ENCODE measurements around the gene GSC2.

Gene GSC2

DNA sequence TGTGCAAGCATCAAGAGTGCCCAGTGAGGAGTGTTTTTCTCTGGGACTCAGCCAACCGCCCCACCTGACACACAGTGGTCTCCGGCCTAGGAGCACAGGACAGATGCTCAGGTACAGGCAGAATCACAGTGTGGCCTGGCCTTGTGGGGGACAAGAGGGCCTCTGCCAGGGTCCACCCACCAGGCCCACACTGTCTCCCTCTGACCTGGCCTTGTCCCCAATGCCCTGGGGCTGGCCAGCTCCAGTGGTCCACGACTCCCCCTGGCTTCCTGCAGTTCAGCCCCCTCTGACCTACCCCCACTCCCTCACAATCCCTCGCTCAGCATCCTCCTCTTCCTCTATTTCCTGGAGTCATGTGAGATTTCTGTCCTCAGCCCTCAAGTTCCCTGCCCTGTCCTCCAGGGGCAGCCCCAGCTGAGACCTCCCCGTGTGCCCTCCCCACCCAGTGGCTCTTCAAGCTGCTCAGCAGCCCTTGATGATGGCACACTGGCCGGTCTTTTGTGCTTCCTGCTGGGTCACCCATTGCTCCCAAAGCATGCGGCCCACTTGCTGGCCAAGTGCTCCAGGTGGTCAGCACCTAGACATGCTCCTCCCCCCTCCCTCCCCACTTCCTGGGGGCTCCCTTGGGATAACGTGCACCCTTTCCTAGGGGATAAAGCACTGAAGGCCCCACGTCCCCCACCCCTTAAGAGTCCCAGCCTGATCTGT lies 17.2 kb downstream of the GSC2 start:
- no peak for DNase-seq

DNA sequence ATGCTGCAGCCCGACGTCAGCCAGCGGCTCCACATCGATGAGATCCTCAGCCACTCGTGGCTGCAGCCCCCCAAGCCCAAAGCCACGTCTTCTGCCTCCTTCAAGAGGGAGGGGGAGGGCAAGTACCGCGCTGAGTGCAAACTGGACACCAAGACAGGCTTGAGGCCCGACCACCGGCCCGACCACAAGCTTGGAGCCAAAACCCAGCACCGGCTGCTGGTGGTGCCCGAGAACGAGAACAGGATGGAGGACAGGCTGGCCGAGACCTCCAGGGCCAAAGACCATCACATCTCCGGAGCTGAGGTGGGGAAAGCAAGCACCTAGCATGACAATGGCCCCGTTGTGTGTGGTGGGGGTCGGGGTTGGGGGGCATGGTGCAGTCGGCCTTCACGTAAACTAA lies 17.9 kb downstream of the GSC2 start:
- no peak for DNase-seq

DNA sequence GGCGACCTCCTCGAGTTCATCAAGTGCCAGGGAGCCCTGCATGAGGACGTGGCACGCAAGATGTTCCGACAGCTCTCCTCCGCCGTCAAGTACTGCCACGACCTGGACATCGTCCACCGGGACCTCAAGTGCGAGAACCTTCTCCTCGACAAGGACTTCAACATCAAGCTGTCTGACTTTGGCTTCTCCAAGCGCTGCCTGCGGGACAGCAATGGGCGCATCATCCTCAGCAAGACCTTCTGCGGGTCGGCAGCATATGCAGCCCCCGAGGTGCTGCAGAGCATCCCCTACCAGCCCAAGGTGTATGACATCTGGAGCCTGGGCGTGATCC lies 18.4 kb downstream of the GSC2 start:
- DNase-seq = no peak

DNA sequence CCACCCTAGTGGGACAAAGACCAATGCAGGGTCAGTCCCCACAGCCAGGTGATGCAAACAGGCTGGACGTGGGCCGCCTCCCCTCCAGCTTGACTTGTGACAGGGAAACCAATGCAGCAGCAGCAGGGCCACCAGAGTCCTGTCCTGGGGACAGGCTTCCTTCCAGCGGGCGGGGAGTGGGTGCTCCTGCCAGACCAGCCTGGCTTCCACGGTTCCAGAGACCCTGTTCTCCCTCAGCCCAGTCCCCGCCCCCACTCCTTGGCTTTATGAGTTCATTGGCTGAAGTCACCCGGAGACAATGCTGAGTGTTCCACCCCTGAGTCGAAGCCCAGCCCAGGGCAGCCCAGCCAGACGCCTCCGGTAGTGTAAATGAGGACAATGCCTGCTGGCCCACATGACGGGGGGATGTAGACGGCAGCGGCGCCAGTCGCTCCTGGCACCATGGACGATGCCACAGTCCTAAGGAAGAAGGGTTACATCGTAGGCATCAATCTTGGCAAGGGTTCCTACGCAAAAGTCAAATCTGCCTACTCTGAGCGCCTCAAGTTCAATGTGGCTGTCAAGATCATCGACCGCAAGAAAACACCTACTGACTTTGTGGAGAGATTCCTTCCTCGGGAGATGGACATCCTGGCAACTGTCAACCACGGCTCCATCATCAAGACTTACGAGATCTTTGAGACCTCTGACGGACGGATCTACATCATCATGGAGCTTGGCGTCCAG lies 19.0 kb downstream of the GSC2 start, which contains the start of gene TSSK2:
Gene TSSK2 (plus strand): TSS at position 350 of the 726 bp plus-strand sequence. CDS start 92 bp downstream, at position 442.
- no peak for DNase-seq

DNA sequence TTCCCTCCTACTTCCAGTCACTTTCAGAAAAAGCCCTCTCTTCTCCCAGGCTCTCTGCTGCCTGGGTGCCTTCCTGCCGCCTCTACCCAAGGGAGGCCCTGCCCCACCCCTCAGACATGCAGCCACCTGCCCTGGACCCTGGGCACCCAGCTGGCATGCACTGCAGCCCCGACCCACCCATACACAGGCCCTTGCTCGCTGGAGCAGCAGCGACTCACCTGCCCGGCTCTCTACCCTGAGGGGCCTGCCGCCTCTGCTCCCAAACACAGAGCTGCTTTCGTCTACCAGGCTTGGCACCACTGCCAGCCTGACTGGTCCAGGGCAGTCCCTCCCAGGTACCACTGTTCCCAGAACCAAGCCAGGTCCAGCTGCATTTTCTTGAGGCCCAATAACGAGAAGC lies 20.2 kb downstream of the GSC2 start:
- no peak for DNase-seq

DNA sequence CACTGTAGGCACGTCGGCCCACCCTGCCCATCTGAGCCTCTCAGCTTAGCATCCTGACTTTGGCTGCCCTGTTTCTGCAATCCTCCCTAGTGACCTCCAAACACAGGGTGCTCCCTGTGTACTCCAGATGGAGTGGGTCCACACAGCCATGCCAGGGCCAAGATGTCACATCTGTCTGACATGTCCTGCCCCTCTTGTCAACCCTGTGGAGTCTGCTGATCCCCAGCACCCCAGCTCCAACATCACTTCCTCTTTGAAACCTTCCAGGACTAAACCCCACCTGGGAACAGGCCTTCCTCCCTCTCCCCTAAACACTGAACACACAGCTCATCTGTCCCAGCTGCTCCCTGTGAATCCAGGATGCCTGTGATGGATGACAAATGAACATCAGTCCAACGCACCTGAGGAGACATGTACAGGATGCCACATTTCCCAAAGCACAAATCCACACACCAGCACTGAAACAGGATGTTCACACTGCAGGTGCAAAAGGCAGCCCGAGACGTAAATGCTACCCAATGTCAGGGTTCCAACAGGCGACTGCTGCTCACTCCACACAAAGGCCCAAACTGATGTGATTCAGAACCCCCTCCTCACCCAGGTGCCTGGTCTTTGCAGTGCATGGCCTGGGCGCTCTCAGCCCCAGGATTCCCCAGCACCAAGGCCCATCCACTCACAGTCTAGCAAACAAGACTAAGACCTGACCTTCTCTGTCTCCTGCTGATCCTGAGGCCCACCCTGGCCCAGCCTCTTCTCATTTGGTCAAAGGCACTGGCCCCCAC lies 21.0 kb downstream of the GSC2 start:
- no peak for DNase-seq

DNA sequence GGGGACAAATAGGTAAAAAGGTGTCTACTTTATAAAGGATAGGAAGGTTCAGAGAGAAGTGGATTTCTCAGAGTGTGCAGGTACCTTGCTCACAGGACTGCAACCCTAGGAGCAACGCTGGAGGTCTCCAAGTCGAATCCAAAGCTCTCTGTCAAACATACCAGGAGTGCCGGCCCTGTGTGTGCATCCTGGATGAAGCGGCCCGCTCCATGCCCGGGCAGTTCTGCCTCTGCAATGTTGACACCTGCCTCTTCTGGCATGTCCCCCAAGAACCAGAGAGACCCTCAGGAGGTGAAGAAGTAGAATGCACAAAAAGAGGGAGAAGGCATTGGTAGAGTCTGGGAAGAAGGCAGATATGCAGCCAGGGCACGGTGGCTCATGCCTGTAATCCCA lies 22.1 kb downstream of the GSC2 start:
- no peak for DNase-seq

DNA sequence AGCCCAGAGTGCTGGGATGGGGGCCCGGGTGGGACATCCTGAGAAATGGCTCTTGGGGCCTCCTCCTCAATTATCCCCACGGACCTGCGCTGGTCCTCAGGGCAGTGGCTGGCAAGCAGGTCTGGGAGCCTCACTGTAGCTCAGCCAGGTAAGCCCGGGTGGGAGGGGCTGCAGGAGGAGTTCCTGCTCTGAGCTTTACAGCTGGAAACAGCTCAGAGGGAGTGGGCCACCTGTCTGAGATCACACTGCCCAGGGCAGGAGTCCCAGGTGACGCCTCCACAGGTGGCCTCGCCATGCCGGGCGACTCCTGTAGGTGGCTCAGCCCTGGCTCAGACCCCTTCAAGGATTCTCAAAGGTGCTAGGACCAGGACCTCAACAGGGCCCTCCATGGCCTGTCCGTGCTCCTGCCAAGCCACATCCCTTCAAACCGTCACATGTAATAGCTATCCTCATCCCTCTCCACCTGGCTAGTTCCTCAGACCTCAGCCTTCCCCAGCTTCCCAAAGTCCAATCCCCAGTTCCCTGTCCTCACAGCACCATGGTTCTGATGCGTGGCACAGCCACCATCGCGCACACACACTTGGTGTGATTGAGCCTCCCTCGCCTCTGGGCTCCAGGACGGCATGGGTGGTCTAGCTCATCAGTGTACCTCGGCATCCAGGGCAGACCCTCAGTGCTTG lies 22.6 kb downstream of the GSC2 start:
- DNase-seq = no peak

DNA sequence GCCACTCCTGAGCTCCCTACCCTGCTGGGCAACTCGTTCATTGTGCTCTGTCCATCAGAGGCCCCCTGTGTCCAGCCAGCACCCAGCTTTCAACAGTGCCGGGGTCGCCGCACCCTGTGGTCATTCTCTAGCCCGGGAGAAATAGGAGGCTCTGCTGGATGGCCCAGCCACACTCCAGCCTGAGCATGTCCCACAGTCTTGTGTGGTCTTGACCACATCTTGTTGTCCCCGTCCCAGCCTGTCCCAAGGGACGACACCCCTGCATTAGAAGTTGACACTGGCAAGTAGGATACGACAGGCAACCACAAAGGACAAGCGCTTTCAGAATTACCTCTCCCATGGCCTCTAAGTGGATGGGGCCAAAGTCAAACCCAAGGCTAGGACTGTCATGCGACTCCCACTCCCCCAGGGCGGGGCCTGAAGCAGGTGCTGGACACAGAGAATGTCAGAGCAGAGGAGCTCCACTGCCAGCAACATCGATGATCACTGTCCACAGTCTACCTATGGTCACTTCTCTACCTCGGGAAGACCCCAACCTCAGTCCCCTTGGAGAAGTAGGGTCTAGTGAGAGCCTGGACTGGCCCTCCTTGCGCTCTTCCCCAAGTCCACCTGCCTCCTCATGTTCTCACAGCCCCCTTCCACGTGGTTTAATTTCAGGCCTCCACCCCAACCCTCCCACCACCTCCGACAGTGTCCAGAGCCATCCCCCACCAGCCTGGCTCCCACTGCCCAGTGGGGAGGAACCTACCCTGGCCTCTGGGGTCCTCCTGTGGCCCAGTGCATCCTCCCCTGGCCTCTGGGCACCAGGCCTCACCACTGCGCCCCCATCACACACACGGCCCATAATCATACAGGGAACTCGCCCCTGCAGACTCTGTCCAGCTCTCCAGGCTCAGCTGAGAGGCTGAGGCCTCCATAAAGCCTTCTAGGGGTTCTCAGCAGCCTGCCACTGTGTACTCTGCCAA lies 23.5 kb downstream of the GSC2 start:
- no peak for DNase-seq

DNA sequence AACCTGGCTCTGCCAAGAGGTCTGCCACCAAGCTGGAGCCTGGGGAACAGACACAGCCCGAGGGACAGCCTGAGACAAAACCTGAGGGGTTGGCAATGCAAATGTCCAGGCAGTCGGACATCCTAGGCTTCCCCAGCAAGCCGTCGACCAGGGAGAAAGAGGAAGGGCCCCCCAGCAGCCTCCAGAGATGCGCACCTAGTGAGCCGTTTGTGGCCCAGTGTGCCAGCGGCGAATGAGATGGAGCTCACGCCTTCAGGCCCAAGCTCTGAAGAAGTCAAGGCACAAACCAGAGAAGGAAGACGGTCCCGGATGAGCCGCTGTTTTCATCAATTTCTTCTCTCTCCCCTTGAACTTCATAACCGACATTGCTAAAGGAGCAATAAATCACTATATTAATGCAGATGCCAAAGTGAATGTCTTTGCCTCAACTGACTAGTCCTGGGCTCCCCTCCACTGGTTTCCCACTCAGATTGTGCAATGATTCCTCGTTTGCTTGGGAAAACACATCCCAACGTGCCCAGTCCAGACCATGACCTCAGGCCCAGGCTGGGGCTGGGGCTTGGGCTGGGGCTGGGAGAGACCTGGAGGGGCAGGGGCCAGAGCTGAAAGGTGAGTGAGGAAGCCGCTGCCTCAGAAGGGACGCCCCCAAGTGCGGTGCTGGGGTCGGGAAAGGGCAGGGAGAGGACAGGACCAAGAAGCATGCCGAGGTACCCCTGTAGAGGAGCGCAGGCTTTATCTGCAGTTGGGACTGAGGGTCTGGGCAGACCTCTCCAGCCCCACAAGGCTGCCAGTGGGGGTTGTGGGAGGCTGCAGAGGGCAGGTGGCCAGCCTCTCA lies 24.4 kb downstream of the GSC2 start:
- DNase-seq = no peak

DNA sequence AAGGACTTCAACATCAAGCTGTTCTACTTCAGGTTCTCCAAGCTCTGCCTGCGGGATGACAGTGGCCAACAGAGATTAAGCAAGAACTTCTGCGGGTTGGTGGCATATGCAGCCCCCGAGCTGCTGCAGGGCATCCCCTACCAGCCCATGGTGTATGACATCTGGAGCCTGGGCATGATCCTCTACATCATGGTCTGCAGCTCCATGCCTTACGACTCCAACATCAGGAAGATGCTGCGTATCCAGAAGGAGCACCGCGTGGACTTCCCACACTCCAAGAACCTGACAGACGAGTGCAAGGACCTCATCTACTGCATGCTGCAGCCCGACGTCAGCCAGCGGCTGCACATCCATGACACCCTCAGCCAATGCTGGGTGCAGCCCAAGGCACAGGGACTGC lies 25.1 kb downstream of the GSC2 start:
- no peak for DNase-seq

DNA sequence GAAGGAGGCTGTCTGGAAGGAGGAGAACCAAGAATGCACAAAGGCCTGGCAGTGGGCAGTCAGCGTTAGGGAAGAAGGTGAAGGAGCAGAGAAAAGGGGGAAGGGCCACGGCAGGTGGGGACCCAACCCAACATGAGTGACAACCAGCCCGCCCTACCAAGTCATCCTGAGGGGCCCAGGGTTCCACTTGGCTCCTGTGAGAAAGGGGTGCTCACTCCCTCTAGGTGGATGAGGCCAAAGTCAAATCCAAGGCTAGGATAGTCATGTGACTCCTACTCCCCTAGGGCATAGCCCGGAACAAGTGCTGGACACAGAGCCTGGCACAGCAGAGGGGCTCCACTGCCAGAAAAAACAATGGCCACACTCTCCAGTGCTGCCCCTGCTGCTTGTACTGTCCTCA lies 25.7 kb downstream of the GSC2 start:
- DNase-seq = no peak

DNA sequence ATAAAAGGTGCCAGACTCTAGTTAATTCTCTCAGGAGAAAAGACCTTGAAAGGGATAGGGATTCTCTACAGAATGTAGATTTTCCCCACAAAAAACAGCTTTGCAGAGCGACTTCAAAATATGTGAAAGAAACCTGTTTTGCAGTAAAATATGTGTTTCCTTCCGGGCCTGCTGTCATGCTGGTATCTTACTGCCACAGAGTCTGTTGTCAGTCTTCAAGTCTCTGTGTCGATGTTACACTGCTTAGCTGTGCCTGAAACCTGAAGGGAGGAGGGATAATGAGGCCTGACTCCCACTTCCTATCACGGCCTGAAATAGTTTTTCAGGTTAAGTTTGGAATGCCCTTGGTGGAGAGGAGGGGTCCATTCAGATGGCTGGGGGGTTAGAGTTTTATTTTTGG lies 26.2 kb downstream of the GSC2 start:
- DNase-seq = no peak

DNA sequence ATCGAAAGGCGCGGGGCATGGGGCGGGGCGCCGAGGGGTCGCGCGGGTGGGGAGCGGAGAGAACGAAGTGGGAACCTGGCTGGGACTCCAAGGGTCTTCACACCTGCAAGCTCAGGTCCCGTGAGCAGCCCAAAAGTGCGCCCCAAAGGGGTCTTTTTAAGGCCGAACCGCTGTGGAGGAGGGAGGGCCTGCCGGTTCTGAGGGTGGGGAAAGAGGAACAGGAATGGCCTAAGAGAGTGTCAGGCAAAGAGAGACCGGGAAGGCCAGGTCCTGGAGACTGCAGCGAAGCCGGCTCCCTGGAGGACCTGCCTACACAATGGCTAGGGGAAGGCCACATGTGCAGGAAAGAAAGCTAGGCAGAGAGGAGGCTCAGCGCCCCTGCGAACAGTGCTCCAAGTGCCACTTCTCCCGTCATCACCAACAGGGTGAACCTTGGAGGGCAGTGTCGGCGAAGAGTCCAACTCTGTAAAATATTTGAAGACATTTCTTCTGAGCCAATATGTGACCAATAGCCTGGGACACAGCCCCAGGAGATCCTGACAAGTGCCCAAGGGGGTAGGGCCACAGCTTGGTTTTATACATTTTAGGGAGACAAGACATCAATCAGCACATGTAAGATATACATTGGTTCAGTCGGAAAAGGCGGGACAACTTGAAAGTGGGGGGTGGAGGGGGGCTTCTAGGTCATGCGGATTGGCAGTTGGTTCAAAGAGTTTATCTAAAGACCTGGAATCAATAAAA lies 27.2 kb downstream of the GSC2 start:
- DNase-seq = no peak

DNA sequence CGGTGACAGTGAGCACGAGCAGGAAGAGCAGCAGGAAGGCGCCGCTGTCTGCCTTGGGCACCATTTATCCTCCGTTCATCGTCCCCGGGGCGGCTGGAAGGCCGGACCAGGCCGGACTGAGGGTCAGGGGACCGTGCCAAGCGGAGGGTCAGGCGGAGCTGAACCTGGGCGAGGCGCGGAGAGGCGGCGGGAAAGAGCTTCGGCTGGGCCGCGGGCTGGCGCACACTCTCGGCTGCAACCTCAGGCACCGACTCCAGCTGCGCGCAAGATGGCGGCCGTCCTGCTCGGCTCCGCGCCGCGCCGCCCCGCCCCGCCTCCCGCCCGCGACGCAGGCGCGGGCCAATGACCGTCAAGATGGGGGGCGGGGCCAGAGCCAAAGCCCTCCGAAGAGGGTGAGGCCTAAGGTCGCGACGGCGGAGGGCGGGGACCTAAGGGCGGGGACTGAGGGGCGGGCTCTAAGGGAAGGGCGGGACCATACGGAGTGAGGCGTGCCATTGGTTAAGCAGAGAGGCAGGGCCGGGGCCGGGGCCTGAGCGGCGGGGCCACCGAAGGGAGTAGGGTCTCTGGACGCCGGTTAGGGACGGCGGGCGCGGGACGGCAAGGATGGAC lies 27.8 kb downstream of the GSC2 start, which contains the start of gene DGCR2:
Gene DGCR2 (minus strand): TSS at position 270 of the 609 bp plus-strand sequence. CDS start 206 bp downstream, at position 64.
- DNase-seq = peak; percentile 98

DNA sequence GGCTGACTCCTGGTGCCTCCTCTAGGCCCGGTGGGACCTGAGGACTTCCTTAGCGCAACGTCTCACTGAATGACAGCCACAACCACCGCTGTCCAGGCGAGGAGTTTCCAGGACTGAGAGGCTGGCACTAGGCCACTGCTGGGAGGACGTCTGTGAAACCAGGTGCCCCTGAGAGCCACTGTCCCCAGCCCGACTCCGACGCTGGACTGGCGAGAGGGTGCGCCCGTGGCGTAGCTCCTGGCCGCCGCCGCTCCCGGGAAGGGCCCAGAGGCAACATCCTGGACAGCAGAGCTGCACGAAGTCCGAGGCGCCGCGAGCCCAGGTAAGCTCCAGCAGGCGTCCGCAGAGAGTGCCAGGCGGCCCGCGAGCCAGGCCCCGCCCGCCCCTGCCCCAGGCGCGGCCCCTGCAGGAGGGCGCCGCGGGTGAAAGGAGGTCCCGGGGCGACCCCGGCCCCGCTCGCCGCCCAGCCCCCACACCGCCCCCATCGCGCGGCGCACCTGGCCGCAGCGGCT lies 28.4 kb downstream of the GSC2 start:
- peak; percentile 59 for DNase-seq

DNA sequence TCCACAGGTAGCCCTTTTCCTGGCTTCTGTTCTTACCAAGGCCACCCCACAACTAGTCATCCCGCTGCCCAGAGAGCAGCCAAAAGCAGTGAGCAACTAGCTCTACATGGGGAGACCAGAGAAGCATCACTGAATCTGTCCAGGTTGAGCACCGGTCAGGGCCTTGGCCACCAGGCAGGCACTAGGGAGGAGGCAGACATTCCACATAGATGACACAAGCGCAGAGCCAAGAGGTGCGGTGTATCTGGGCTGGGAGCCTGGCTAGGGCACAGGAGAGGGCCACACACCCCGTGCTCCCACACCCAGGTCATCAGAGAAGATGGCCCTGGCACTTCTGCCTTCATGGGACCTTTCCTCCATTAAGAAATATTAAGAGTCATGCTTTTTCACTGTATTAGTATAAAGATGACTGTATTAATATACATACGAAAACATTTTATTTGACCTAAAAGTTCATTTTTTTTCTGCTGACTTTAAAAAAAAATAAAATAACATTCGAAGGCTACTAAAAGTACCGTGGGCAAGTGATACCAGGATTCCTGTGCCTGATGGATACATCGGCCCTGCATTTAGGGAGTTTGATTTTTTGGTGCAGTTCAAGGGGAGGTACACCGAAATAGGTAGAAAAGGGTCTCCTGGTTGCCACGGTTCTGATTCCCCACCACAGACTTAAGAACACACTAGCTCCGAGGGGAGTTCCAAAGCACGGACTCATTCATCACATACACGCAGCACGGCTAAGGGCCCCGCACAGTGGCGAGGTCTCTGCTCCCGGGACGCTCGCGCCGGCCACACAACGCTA lies 29.1 kb downstream of the GSC2 start:
- no peak for DNase-seq

DNA sequence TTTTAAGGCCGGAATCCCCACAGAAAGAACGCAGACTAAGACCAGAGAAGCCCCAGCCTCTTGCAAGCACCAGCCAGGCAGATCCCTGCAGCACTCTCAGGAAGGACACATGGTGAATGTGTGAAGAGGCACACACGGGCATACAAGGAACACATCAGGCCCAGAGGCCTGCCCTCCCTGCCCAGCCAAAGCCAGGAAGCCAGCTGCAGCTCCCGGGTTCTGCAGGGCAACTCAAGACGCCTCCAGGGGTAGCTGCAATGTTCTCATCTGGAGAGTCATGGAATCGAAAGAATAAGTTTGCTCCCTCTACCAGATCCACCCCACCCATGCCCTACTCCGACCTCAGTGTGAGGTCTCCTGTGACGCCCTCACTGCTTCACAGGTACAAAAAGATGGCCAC lies 30.1 kb downstream of the GSC2 start:
- no peak for DNase-seq
